ENCODE measurements around the gene VPS50.
"Not testable (repeated sequence)": the region's sequence is repeated elsewhere in the genome, so short reads cannot be mapped to it uniquely, and the experiment has no call there.

Gene VPS50

GRCh38 chr7:93337052-93337451 is 104.9 kb downstream of the VPS50 start:
- DNase-seq (ENCODE audit: low read depth in 2 of 2): no peak

- DNase-seq (ENCODE audit: low read depth in 2 of 2): not testable (repeated sequence)
Observed at GRCh38 chr7:93342178-93342577, 110.0 kb downstream of the VPS50 start.

- DNase-seq (ENCODE audit: low read depth in 2 of 2): no peak
Observed at GRCh38 chr7:93350338-93350737, 118.2 kb downstream of the VPS50 start.

GRCh38 chr7:93352881-93353280 is 120.7 kb downstream of the VPS50 start:
- no peak for DNase-seq (ENCODE audit: low read depth in 2 of 2)

GRCh38 chr7:93354815-93355214 is 122.6 kb downstream of the VPS50 start:
- no peak for DNase-seq (ENCODE audit: low read depth in 2 of 2)

GRCh38 chr7:93359520-93360198 is 127.5 kb downstream of the VPS50 start:
- no peak for DNase-seq (ENCODE audit: low read depth in 2 of 2)

GRCh38 chr7:93361853-93362252 is 129.7 kb downstream of the VPS50 start:
- no peak for DNase-seq (ENCODE audit: low read depth in 2 of 2)

- no peak for DNase-seq (ENCODE audit: low read depth in 2 of 2)
Observed at GRCh38 chr7:93364806-93365205, 132.6 kb downstream of the VPS50 start.

GRCh38 chr7:93365341-93365740 is 133.2 kb downstream of the VPS50 start:
- no peak for DNase-seq (ENCODE audit: low read depth in 2 of 2)

- no peak for DNase-seq (ENCODE audit: low read depth in 2 of 2)
Observed at GRCh38 chr7:93366816-93367215, 134.7 kb downstream of the VPS50 start.

- no peak for DNase-seq (ENCODE audit: low read depth in 2 of 2)
Observed at GRCh38 chr7:93367254-93367653, 135.1 kb downstream of the VPS50 start.

- not testable (repeated sequence) for DNase-seq (ENCODE audit: low read depth in 2 of 2)
Observed at GRCh38 chr7:93370937-93371336, 138.8 kb downstream of the VPS50 start.

- no peak for DNase-seq (ENCODE audit: low read depth in 2 of 2)
Observed at GRCh38 chr7:93373537-93373936, 141.4 kb downstream of the VPS50 start.

- DNase-seq (ENCODE audit: low read depth in 2 of 2): peak; percentile 11 to 21
Observed at GRCh38 chr7:93374345-93374940, 142.3 kb downstream of the VPS50 start.

- no peak for DNase-seq (ENCODE audit: low read depth in 2 of 2)
Observed at GRCh38 chr7:93375603-93376002, 143.4 kb downstream of the VPS50 start.

- no peak for DNase-seq (ENCODE audit: low read depth in 2 of 2)
Observed at GRCh38 chr7:93378131-93378760, 146.1 kb downstream of the VPS50 start.

GRCh38 chr7:93382362-93382761 is 150.2 kb downstream of the VPS50 start:
- peak; percentile 33 to 34 for DNase-seq (ENCODE audit: low read depth in 2 of 2)

- no peak for DNase-seq (ENCODE audit: low read depth in 2 of 2)
Observed at GRCh38 chr7:93390660-93391059, 158.5 kb downstream of the VPS50 start.

- DNase-seq (ENCODE audit: low read depth in 2 of 2): no peak
Observed at GRCh38 chr7:93392984-93393383, 160.8 kb downstream of the VPS50 start.

GRCh38 chr7:93399642-93400041 is 167.5 kb downstream of the VPS50 start:
- no peak for DNase-seq (ENCODE audit: low read depth in 2 of 2)

- no peak for DNase-seq (ENCODE audit: low read depth in 2 of 2)
Observed at GRCh38 chr7:93402944-93403343, 170.8 kb downstream of the VPS50 start.

GRCh38 chr7:93407239-93407638 is 175.1 kb downstream of the VPS50 start:
- DNase-seq (ENCODE audit: low read depth in 2 of 2): no peak

- no peak for DNase-seq (ENCODE audit: low read depth in 2 of 2)
Observed at GRCh38 chr7:93409324-93409723, 177.2 kb downstream of the VPS50 start.
